Stimulated activated CD4-positive, alpha-beta T cell treated with anti-CD3 and anti-CD28 coated beads, TNF-alpha, amount 100 ng/mL, for 1 hour (primary cell): ENCODE data around the gene DYNC1I1.

Source experiments
- DNase-seq, 3 donors: peaks; one replicate each; pipeline ENCODE4 v3.0.0-alpha.2; 2020; ENCODE audit warnings: low read depth in 3 of 3, low spot score in 1 of 3

Gene DYNC1I1

GRCh38 chr7:96122746-96123145 lies 350.4 kb downstream of the DYNC1I1 start:
- DNase-seq = no peak

DNA sequence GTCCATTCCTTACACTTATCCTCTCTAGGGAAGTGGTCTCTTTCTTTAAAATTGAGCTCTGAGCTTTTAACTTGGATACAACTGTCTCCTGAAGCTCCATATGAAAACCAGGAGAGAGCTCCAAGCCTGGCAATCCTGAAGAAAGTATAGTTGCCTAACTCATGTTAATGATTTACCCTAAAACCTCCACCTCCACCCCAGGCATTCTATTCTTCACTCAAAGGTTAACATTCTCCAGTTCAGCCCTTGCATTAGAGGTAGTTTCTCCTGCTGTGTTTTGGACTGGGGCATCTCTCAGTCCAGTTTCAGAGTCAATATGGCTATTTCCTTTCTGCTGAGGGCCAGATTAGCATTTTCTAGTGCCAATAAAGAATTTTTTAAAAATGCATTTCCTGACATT lies 354.0 kb downstream of the DYNC1I1 start:
- no peak for DNase-seq

GRCh38 chr7:96127746-96128145 lies 355.4 kb downstream of the DYNC1I1 start:
- no peak for DNase-seq

- no peak for DNase-seq
These were observed 359.2 kb downstream of the DYNC1I1 start for GRCh38 chr7:96131525-96131924.

- no peak for DNase-seq
These were observed 362.9 kb downstream of the DYNC1I1 start for GRCh38 chr7:96135241-96135640.

DNA sequence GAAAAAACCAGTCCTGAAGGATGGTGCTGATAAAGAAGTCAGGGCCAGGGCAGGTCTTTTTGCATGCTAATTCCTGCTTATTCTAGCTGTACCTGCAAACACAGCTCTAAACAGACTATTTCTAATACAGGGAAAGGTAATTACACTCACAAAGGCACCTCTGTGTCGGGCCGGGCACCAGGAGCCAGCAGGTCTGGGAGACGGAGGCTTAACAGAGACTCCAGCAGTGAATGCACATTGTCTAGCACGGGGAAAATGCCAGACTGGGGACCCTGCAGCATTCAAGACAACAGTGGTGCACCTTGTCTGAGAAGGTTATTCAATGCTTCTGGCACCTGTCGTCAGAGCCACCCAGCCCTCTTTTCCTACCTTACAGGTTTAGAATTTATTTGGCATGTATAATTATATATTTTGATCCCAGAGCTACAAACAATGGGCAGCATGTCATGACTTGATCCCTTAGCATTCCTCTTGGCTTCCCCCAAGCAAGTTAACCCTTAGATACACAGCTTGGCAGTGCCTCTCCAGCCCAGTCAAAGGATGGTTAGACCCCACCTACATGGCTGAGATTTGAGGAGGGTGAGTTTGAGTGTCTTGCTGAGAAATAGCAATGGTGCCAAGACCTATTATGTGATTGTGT lies 364.4 kb downstream of the DYNC1I1 start:
- no peak for DNase-seq

DNA sequence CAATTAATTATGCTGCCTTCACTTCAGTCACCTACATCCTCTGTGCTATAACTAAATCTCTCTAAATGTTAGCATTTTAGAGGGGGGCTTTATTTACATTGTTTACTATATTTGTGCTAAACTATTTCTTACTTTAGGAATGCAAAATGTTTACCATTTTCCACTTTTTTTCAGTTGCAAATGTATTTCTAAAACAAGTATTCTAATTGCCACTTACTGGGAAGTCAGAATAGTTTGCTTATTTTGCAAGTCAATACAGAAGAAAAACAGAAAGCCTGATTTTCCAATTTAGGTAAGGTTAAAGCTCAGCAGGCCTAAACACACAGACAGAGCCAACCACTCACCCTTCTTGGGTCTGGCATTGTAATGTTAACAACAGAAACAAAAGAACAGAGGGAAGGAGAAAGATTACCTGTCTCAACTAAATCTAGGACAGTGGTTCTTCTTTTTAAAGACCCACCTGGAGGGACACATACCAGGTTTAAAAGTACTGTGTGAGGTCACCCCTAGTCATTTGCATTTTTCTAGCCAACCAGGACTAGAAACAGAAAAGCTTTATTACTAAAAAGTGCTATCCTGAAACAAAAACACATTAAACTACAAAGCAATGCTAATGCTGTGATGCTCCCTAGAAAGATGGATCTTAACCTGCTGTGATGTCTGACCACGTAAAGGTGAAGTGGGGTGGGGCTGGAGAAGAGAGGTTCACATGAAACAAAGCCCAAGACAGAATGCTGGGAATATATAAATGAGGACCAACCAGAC lies 371.3 kb downstream of the DYNC1I1 start:
- DNase-seq = no peak

- no peak for DNase-seq
These were observed 371.8 kb downstream of the DYNC1I1 start for GRCh38 chr7:96144260-96144526.
